Fibroblast of the aortic adventitia (primary cell): ENCODE results near the gene TARDBP. TPM values are rescaled to one million over a fixed set of nuclear protein-coding genes. Genes with fewer than 3 reads are reported as not detected.
A peak's percentile ranks its signal among the peaks of the same experiment; 100 is the strongest.

Experiments
- DNase-seq: peaks from one replicate; pipeline ENCODE4 v3.0.0-alpha.2; 2010; ENCODE audit warnings: low read depth
- H3K4me3 ChIP-seq: 2 replicates; pipeline ENCODE4 v1.5.1; 2011; ENCODE audit warnings: low read depth, mild to moderate bottlenecking, control low read depth, low read length, moderate library complexity
- total RNA-seq: library from RNA; depleted of rRNA; stranded (reverse); fragments of >200 nt; gene quantifications from 2 replicates; pipeline ENCODE4 v1.2.3, GENCODE V29; 2012; ENCODE audit warnings: low replicate concordance
- TF ChIP-seq, protein P1 (sequence below): IDR thresholded peaks from 2 replicates; pipeline ENCODE4 v1.5.1; 2011; ENCODE audit warnings: mild to moderate bottlenecking, low read length, control low read depth, inconsistent platforms; ENCODE audit not compliant: insufficient read depth

TARDBP gene
- total RNA-seq, 1 donor, result 66.1 TPM

DNA sequence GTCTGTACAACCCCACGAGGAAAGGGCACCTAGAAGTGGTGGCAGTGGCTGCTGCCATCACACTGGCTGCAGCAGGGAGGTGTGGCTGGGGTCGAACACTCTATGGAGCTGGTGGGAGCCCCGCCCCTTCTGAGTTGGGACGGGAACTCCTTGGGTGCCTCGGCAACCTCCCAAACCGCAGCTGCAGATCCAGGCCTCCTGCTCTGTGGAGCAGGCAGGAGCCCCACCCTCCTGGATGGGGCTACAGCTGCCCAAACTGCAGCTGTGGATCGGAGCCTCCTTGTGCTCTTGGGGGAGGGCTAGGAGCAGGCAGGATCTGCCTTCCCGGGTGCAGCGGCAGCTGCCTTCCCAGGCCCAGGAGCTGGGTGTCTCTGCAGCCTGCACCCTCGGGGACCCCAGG, 38.9 kb upstream of the TARDBP start:
- TF ChIP-seq, protein P1, sequence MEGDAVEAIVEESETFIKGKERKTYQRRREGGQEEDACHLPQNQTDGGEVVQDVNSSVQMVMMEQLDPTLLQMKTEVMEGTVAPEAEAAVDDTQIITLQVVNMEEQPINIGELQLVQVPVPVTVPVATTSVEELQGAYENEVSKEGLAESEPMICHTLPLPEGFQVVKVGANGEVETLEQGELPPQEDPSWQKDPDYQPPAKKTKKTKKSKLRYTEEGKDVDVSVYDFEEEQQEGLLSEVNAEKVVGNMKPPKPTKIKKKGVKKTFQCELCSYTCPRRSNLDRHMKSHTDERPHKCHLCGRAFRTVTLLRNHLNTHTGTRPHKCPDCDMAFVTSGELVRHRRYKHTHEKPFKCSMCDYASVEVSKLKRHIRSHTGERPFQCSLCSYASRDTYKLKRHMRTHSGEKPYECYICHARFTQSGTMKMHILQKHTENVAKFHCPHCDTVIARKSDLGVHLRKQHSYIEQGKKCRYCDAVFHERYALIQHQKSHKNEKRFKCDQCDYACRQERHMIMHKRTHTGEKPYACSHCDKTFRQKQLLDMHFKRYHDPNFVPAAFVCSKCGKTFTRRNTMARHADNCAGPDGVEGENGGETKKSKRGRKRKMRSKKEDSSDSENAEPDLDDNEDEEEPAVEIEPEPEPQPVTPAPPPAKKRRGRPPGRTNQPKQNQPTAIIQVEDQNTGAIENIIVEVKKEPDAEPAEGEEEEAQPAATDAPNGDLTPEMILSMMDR, result no peak
- no peak overlapping the region for H3K4me3 ChIP-seq
- DNase-seq, result peak; percentile 66

DNA sequence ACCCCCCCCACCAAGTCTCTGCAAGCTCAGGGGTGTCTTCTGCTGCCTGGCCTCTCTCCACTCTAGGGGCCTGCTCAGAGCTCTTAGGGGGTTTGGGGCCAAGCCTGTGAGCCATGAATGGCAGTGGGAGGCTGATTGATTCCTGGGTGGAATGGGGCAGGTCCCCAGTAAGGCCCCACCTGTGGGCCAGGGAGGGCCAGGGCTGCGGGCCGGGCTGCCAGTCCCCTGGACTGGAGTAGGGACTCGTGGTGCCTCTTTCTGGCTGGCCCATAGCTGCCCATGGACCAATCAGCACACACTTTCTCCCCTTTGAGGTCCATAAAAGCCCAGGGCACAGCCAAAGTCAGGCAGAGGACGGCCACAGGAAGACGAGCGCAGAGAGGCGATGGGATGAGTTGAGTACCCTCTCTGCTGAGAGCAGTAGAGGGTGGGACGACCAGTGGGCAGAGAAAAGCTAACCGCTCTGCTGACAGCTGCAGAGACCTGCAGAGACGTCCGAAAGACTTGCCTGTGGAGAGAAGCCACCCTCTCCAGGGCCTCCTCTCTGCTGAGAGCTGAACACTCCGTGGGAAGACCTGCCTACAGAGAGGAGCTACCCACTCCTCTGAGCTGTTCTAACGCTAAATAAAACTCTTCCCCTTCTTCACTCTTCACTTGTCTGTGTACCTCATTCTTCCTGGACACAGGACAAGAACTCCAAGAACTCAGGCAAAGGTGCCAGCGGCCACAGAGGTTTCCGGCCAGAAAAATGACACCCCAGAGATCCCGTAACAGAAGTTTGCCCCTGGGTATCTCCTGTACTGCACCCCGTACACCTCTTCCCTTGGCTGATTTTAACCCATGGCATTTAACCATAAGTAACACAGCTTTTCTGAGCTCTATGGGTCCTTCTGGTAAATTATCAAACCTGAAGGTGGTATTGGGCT, 38.2 kb upstream of the TARDBP start:
- no peak overlapping the region for H3K4me3 ChIP-seq
- TF ChIP-seq, protein P1, result no peak
- no peak for DNase-seq

DNA sequence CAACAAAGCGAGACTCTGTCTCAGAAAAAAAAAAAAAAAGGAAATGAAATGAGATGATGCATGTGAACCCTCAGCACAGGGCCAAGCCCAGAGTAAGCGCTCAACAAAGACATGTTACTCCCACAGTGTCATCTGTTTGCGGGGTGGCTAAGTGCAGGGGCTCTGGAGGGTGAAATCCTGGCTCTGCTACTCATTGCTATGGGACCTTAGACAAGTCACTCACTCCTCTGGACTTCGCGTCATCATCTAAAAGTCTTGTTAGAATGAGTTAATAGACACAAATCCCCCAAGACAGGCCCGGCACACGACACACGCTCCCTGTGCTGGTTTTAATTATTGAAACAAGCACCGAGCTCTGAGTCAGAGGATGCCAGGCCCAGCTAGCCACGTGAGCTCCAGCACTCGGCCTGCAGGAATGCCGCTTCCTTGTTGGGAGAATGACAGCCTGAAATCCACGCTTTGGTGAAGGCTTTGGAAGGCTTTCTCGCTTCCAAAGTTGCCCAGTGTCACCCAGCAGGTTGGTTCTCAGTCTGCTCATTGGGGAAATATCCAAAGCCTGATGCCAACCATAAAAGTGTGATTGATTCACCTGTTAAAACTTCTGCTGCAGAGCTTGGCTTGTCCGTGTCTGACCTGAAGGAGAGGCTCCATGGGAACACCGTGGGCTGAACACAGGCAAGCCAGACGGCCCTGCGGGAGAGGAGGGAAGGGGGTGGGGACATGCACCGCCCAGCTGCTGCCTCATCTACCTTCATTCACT, 36.7 kb upstream of the TARDBP start:
- H3K4me3 ChIP-seq, result no peak overlapping the region
- DNase-seq, result peak; percentile 27
- TF ChIP-seq, protein P1, result no peak

DNA sequence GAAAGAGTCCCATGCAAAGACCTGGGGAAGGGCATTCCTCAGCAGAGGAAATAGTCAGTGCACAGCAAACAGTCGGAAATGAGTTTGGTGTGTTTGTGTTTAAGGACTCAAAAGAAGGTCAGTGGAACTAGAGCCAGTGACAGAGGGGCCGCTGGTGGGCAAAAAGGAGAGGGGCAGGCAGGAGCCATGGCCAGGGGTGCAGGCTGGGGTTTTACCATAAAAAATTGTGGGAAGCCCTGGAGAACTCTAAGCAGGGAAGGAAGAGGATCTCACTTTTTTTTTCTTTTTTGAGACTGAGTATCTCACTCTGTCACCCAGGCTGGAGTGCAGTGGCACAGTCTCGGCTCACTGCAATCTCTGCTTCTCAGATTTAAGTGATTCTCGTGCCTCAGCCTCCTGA, 33.7 kb upstream of the TARDBP start:
- TF ChIP-seq, protein P1, result no peak
- no peak for DNase-seq
- no peak overlapping the region for H3K4me3 ChIP-seq

DNA sequence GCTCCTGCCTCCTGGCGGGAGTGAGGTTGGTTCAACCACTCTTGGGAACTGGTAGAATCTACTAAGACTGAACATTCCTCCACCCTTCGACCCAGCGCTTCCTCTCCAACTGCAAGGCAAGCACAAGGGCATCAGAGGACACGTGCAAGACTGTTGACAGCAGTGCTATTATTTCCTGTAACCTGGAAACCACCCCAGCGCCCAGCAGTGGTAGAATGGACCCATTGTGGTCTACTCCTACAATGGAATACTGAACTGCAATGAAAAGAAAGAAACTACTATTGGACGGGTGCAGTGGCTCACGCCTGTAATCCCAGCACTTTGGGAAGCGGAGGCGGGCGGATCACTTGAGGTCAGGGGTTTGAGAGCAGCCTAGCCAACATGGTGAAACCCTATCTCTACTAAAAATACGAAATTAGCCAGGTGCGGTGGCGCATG, 33.0 kb upstream of the TARDBP start:
- DNase-seq, result peak; percentile 28
- TF ChIP-seq, protein P1, result no peak
- no peak overlapping the region for H3K4me3 ChIP-seq

DNA sequence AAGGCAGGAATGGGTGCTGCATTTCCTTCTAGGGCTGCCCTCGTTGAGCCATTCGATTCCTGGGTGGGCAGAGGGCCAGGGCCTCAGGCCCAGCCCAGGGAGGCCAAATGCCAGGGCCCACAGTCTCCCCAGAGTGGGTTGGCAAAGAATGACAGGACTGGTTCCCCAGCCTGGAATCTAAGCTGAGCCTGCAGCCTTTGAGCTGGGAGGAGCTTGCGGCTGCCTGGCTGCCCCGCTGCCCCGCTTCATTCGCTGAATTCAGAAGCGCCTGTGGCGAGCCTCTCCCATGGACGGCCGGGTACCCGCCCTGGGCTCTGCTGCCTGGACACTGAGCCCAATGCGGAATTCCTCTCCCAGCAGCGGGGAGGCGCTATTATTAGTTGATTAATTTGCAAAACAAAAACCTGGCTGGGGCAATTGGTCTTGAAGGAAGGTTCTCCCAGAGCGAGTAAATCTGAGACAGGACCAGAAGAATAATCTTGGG, 32.3 kb upstream of the TARDBP start:
- peak; percentile 83 for DNase-seq
- TF ChIP-seq, protein P1, result peak; percentile 35
- H3K4me3 ChIP-seq, result peak overlapping the region; percentile 31
